Right ventricle myocardium superior (tissue), 1 donor: ENCODE data around the gene MCF2L2. TPM values are rescaled to one million over a fixed set of nuclear protein-coding genes. Genes with fewer than 3 reads are reported as not detected.
A peak's percentile ranks its signal among the peaks of the same experiment; 100 is the strongest.
"Not testable (repeated sequence)": the region's sequence is repeated elsewhere in the genome, so short reads cannot be mapped to it uniquely, and the experiment has no call there.

ENCODE experiments used
- ATAC-seq: fragments of 200-7000 bp; cut with Tn5 transposase; one replicate; pipeline ENCODE4 v1.9.1; 2020; ENCODE audit warnings: mild to moderate bottlenecking; ENCODE audit not compliant: poor library complexity
- DNase-seq: peaks from one replicate; pipeline ENCODE4 v3.0.0-alpha.2; 2020
- intact Hi-C: fragments of 100-400 bp; cut with DNase I; formaldehyde crosslinking; loops from one replicate; pipeline ENCODE4 v1.11.2; 2022
- total RNA-seq: library from RNA; stranded (reverse); fragmentation: NEBNext Ultra II Directional; extraction: Animal tissue kit (Norgen Biotek cat#: 25700); gene quantifications from one replicate; pipeline ENCODE4 v1.2.1, GENCODE V29; 2021
- donor health status: DM: no; HTN: yes; CAD: no; lungs with severe emphysema.

MCF2L2 gene
- total RNA-seq, 1 donor from 2014 or later: 0.51 TPM

DNA sequence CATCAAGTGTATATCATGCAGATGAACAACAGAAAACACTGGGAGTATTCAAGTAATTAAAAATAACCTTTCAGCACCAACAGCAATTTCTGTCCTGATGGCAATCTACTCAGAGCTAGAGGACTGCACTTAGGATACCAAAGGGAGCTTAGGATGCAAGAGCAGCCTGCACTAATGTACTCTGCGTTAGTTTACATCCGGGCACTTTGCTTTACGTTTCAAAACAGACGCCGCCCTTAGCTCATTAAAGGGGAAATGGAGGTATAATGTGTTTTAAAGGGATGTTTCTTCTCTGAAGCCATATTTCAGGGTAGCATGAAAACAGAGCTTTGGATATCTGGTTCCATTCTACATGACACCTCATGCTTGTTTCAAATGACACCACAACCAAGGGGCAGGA, 189.4 kb downstream of the MCF2L2 start:
- no peak for ATAC-seq
- intact Hi-C loops: no loop called here
- DNase-seq: no peak

GRCh38 chr3:183233966-183234365, 194.5 kb downstream of the MCF2L2 start:
- DNase-seq (no peak), ATAC-seq (no peak)
- intact Hi-C loops: no loop called here

DNA sequence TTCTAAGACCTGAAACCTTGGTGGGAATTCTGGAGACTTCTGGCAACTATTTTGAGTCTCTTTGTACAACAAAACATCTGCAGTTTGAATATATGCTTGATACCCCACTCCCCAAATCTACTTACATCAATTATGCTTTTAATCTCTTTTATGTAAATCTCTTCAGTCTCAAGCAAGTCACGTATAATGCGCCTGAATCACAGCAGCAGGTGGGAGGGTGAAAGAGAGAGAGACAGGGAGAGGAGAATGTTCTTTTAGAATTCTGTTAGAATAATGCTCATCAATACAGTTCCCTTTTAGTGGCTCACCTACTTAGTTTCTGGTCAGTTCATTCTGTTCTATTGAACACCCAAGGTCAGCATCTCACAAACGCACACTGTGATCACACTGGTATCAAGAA, 197.6 kb downstream of the MCF2L2 start:
- intact Hi-C loops: no loop called here
- ATAC-seq (no peak), DNase-seq (no peak)

DNA sequence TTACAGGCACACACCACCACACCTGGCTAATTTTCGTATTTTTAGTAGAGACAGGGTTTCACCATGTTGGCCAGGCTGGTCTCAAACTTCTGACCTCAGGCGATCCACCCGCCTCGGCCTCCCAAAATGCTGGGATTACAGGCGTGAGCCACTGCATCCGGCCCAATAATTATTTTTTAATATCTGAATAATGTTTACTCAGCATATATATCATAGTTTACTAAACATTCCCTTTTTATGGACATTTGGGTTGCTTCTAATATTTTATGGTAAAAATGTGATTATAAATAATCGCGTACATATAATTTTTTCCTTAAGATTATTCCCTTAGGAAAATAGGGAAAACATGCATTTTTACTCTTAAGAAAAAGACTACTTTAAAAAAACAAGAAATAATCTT, 198.2 kb downstream of the MCF2L2 start:
- DNase-seq, intact Hi-C loops, ATAC-seq: not testable (repeated sequence)

DNA sequence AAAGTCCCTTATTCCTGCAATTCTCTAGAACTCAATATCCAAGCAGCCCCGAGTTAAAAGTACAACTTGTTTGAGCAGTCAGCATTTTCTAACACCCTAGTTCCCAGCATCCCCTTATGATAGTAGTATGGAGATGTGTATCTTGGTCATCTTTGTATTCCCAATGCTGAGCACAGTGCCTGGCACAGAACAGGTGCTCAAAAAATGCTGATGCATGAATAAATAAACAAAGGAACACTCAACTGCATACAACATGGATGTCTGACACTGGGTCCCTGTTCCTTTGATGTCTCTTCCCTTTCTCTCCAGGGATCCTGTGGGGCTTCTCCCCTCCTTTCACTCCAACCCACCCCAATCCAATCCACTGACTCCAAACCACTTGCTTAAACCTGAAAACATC, 199.2 kb downstream of the MCF2L2 start:
- intact Hi-C loops: no loop called here
- no peak for DNase-seq
- no peak for ATAC-seq

GRCh38 chr3:183227586-183227985, 200.8 kb downstream of the MCF2L2 start:
- intact Hi-C loops: no loop called here
- ATAC-seq (no peak), DNase-seq (no peak)

- intact Hi-C loops: no loop called here
- ATAC-seq: no peak
- DNase-seq: no peak
Observed at GRCh38 chr3:183226333-183226890, 202.0 kb downstream of the MCF2L2 start.

DNA sequence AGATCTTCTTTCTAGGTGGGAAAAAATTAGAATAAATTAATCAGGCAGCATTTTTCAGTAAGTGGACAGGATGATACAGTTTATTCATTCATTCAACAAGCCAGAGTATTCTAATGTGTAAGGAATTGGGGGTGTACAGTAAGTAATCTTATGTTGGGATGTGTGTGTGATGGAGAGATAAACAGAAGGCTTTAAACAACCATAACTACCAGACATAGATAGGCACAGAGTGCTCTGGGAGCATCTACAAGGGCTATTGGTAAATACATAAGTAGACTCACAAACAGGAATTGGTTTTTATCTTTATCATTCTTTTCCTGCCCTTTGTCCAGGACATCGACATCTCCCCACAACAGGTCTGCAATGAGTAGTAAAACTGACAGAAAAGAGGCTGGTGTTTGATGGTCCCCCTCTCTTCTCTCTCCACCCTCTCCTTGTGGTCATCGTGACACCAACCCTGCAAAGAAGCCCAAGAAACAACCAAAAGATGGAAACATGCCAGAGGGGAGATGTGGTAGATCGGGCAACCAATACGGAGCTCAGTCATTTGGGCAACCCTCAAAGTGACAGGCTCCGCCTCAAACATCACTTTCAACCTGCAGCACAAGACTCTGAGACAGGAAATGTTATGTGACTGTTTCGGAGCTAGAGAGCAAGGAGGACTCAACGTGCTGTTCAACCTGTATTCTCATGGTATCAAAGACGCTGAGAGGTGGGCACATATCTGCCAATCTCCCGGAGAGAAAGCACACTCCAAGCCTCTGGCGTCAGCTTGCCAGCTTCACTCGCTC, 204.0 kb downstream of the MCF2L2 start:
- DNase-seq: no peak
- intact Hi-C loops: no loop called here
- ATAC-seq: no peak

DNA sequence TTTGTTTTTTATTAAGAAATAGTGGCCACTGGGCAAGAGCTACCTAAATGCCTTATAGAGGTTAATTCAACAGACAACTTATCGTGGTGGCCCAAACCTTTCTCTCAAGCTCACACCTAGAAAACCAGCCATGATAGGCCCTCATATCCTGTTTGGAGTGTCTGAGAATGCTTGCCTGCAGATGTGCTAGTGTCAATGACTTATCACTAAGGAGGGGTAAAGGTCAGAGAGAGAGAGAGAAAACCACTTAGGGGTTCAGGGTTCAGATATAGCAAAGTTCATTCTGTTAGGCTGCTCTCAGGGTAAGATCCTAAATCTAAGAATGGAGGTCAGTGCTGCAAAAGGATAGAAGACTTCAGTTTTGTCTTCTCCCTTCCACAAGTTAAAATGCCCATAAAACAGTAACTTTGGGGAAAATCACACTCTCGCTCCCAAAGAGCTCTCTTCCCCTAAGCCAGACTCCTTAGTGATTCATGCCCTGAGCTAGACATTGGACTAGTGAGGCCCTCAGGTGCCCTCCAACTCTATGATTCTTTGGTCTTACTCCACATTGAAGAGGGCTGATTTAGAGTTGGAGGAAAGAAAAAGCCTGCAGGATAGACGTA, 205.7 kb downstream of the MCF2L2 start:
- intact Hi-C loops: no loop called here
- ATAC-seq: no peak
- no peak for DNase-seq

DNA sequence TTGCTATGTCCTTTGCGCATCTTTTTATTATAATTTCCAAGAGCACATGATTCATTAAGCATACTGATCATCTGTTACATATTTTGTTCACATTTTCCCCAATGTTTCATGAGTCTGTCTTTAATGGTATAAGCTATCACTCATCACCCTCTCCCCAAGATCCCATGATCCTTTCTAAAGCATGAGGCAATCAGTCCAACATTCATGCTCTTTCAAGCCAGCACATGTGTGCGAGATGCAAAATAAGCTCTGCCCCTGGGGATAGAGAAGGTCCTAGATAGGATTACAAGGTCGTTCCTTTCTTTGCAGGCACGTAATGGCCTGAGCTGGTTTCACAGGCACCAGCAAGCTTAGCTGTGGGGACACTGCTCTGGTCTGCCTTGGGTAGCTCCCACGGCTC, 207.6 kb downstream of the MCF2L2 start:
- no peak for DNase-seq
- no peak for ATAC-seq
- intact Hi-C loops: no loop called here

- ATAC-seq (no peak), DNase-seq (no peak)
- intact Hi-C loops: no loop called here
Observed at GRCh38 chr3:183218826-183219225, 209.6 kb downstream of the MCF2L2 start.

DNA sequence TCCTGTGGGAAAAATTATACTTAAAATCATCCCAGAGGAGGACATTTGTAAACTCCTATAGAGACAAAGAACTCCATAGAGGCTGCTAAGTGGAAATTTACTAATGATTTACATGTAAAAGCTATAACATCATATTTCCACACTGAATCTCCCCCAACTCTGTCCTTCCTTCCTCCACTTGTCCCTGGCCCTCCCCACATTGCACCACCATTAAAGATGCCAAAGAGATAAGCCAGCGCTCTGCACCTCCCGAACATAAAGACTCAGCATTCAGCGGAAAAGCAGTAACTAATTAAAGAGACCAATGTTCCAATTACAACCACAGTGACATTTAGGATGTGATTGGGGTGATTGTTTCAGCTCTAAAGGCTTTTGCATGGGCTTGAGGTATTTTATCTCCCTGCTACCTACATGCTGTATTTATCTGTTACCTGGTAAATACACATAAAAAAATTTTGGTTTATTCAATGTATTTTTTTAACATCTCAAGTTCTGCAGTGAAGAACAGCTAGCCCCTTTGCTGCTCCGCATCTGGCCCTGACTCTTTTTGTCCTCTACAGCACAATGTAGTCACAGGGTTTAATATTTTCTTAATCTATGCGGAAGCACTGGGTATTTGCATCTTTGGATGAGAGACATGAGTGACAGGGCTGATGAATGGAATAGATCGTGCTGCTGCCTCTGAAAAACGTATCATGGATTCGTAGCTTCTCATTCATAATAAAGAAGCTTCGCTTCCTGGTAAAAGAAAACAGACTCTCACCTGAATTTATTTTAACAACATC, 210.7 kb downstream of the MCF2L2 start:
- intact Hi-C loops: no loop called here
- DNase-seq: no peak

DNA sequence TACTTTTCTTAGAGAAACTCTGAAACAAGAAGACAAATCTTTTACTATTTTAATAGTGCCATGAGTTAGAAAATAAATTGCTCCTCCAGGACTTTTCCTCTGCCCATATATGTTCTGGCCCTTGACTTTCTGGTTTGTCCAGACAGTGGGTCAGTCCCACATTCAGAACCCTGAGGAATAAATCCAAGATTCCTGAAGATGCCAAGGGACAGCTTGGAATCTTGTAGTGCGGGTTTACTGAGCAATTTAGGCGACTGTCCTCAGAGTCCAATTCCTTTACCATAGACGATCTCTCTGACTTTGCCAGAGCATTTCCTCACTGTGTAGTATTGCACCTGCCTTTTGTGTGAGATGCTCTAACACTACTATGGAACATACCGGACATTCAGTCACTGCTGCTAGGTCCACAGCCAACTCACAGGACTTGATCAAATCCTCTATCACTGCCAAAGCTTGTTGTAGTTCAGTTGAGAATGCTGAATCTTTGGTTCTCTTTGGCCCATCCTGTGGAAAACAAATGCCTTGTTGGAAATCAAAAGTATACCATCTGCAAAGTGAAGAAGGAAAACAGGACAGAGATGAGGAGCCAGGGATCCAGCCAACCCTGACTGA, 212.7 kb downstream of the MCF2L2 start:
- DNase-seq (no peak), ATAC-seq (no peak)
- intact Hi-C loops: no loop called here

More for the DNA sequence above, 210.7 kb downstream of the MCF2L2 start:
- no peak for ATAC-seq

DNA sequence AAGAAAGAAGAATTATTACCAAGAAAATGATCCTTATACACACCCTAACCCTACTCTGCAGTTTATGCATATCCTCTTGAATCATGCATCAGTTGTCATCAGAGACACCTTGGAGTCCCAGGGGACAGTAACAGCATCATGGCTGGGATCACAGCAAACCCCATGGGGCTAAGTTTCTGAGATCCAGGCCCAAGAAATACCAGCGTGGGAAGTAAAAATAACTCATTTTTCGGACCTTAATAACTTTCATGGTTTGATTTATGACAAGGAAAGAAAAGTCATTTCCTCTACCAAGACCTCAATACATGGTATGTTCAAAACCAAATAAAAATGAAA, 214.2 kb downstream of the MCF2L2 start:
- DNase-seq: no peak
- intact Hi-C loops: no loop called here
- no peak for ATAC-seq

DNA sequence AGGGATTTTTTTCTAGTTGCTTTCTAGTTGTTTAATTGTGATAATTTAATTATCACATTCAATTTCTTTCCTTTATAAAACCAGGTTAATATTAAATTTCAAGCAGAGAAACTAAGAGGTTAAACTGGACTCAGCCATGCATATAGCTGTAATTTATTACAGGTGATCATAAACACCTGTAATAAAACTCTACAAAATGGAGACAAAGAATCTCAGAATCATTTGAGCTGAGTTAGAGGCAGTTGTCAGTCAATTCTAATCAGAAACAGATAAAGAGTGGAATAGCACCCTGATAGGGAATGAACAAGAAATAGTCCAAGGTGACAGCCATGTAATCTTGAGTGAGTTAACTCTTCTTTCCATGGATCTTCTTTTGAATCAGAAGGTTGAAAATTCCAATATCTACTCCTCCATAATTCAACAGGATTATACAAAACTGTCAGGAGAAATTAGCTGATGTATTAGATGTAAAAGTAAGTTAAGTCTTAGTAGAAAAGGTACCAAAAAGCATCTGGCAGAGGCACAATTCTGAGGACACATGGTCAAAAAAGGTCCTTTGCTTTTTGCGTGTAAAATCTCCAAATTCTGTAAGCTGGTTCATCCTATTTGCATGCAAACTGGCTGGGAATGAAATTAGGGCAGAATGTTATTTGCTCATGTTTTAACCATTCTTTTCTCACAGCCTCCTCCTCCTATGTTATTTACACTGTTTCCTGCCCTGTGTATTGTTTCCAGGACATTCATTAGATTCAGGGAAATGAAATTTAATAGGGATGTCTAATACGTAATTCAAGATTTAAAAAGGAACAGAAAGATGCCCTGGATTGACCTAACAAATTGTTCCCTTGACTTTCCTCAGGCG, 214.8 kb downstream of the MCF2L2 start:
- ATAC-seq (no peak), DNase-seq (no peak)
- intact Hi-C loops: no loop called here

GRCh38 chr3:183212565-183212964, 215.9 kb downstream of the MCF2L2 start:
- ATAC-seq (peak; percentile 46), DNase-seq (no peak)
- intact Hi-C loops: no loop called here

- intact Hi-C loops: no loop called here
- DNase-seq: no peak
- no peak for ATAC-seq
Observed at GRCh38 chr3:183212096-183212495, 216.3 kb downstream of the MCF2L2 start.

DNA sequence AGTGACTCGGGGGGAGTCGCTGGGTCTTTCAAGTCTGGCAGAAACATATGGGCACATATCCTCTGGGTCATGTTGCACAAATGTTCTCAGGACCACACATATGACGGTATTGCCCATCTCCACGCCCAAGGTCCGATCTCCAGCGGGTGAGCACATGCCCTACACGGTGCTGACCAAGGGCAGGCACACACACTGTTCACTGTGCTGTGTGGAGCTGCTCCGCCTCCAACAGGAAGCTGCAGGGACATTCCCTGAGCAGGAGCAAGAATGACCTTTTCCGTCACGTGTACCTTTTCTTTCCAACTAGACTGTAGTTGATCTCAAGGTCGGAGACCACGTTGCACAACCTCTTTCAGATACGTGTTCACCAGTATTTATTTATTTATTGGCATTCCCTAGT, 217.1 kb downstream of the MCF2L2 start:
- intact Hi-C loops: no loop called here
- DNase-seq: peak; percentile 50

More for the DNA sequence above, 217.1 kb downstream of the MCF2L2 start:
- ATAC-seq: peak; percentile 52
